Lung (tissue), 12 donors: ENCODE measurements around the gene ZNF134. TPM values are rescaled to one million over a fixed set of nuclear protein-coding genes. Genes with fewer than 3 reads are reported as not detected.

ENCODE experiments used
- ATAC-seq: fragments of 200-7000 bp; cut with Tn5 transposase; one replicate; pipeline ENCODE4 v1.9.1; 2020; ENCODE audit warnings: moderate number of reproducible peaks; ENCODE audit not compliant: insufficient read depth, low FRiP score
- DNase-seq, 3 donors: peaks; one replicate each; pipeline ENCODE4 v3.0.0-alpha.2; 2013 to 2017
- H3K27ac ChIP-seq, 2 donors: one replicate each; pipeline ENCODE4 v1.5.1; 2013; ENCODE audit warnings: mild to moderate bottlenecking in 2 of 2, moderate library complexity in 2 of 2, control low read depth in 1 of 2, inconsistent platforms in 1 of 2, low read depth in 1 of 2, low read length in 1 of 2
- H3K27me3 ChIP-seq, 3 donors: one replicate each; pipeline ENCODE4 v1.5.1; 2013; ENCODE audit warnings: low read length in 2 of 3; ENCODE audit not compliant: control insufficient read depth in 3 of 3, insufficient read depth in 3 of 3
- H3K36me3 ChIP-seq, 4 donors: one replicate each; pipeline ENCODE4 v1.5.1; 2013; ENCODE audit warnings: low read length in 4 of 4, mild to moderate bottlenecking in 1 of 4, moderate library complexity in 1 of 4; ENCODE audit not compliant: control insufficient read depth in 4 of 4, insufficient read depth in 4 of 4
- H3K4me1 ChIP-seq, 5 donors: one replicate each; pipeline ENCODE4 v1.5.1; 2013; ENCODE audit warnings: low read length in 5 of 5, mild to moderate bottlenecking in 2 of 5, moderate library complexity in 1 of 5; ENCODE audit not compliant: control insufficient read depth in 5 of 5, insufficient read depth in 5 of 5
- H3K4me3 ChIP-seq: one replicate; pipeline ENCODE4 v1.5.1; 2013; ENCODE audit warnings: mild to moderate bottlenecking, control low read depth, moderate library complexity
- H3K9ac ChIP-seq, 2 donors: one replicate each; pipeline ENCODE4 v1.5.1; 2013; ENCODE audit warnings: low read length in 2 of 2, control low read depth in 1 of 2; ENCODE audit not compliant: insufficient read depth in 1 of 2
- H3K9me3 ChIP-seq, 4 donors: one replicate each; pipeline ENCODE4 v1.5.1; 2013; ENCODE audit warnings: low read length in 3 of 4, mild to moderate bottlenecking in 1 of 4, moderate library complexity in 1 of 4; ENCODE audit not compliant: control insufficient read depth in 4 of 4, insufficient read depth in 3 of 4
- CTCF ChIP-seq: IDR thresholded peaks from 2 replicates; pipeline ENCODE4 v1.5.1; 2012; ENCODE audit warnings: mild to moderate bottlenecking; ENCODE audit errors: control extremely low read depth, extremely low read depth
- WGBS, 2 donors: extraction: QIAGEN DNeasy Blood & Tissue Kit; methylation state at CpG; one replicate each; pipeline ENCODE4 v1.1.7; 2013; 5-methylcytosine and 5-hydroxymethylcytosine counted together
- polyA plus RNA-seq, 2 donors: library from polyadenylated mRNA; stranded (reverse); fragments of 200-250 nt; gene quantifications; one replicate each; pipeline ENCODE4 v1.2.1, GENCODE V29; 2013
- total RNA-seq, 2 donors: library from RNA; depleted of rRNA in 1 of 2; stranded (reverse); fragments of >200 nt in 1 of 2; gene quantifications; one replicate each; pipeline ENCODE4 v1.2.1, GENCODE V29; 2014 to 2021
- donor health status: control.
- donor health status: control.
- donor health status: Bipolar disorder and iron deficiency.
- donor health status: healthy.
- donor health status: DM: yes; HTN: yes; CAD: no.

ZNF134 gene
- total and polyA plus RNA-seq, 4 donors = 3.6 to 33.2 (median 13.0) TPM

DNA sequence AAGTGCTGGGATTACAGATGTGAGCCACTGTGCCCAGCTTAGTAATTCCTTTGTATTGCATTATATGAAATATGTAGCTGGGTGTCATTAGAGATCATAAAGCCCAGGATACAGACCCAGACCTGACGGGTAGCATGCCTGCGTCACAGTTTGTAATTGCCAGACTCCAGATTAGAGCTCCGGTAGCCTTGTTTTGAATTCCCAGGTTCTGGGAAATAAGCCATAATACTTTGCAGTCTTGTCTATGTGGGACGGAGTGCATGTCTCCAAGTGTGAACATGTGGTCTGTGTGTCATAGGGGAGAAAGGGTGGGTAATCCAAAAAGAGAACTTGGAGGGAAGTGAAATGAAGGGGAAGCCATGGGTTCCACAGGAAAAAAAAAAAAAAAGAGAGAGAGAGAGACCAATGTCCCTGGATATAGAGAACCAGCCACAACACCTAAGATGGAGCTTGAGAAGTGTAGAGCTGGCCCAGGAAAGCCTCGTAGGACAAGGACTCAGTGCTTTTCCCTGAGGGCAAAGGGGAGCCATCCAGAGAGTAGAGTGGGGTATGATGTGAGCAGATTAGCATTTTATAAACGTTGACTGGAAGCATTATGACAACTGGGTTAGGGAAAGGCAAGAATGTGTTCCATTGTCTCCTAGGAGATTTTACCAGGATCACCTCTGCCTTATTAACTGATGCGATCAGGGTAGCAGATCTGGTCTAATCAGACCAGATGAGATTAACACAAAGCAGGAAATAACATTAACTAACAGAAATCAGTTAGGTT is 57.3 kb downstream of the ZNF134 start:
- Histone ChIP-seq H3K4me3 (no peak overlapping the region), H3K9ac (no peak overlapping the region), H3K4me1 (no peaks in the 10 kb centered on the region), H3K36me3 (no peaks in the 10 kb centered on the region), H3K27me3 (peaks cover 0 to 15% (median 0%) of the 10 kb centered on the region in 3 donors), H3K9me3 (peaks cover 0 to 17% (median 0%) of the 10 kb centered on the region in 4 donors), H3K27ac (no peak overlapping the region)
- DNase-seq (no peak), ATAC-seq (no peak)
- no peak for TF ChIP-seq CTCF
- WGBS, 2 donors = 67 to 77% methylated on average over 7 of the region's 7 CpGs

DNA sequence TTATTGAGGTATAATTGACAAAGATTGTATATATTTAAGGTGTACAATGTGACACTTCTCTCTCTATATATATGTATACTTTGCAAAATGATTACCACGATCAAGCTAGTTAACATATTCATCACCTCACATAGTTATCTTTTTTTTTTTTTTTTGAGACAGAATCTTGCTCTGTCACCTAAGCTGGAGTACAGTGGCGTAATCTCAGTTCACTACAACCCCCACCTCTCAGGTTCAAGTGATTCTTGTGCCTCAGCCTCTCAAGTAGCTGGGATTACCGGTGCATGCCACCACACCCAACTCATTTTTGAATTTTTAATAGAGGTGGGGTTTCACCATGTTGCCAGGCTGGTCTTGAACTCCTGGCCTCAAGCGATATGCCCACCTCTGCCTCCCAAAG is 58.4 kb downstream of the ZNF134 start:
- H3K9me3 ChIP-seq = peaks cover 0 to 20% (median 0%) of the 10 kb centered on the region in 4 donors
- peaks cover 0 to 15% (median 0%) of the 10 kb centered on the region in 3 donors for H3K27me3 ChIP-seq
- DNase-seq = no peak
- H3K9ac ChIP-seq = no peak overlapping the region
- no peak overlapping the region for H3K27ac ChIP-seq
- H3K4me1 ChIP-seq = no peaks in the 10 kb centered on the region
- WGBS, 2 donors = 69 to 78% methylated on average over 4 of the region's 4 CpGs
- no peaks in the 10 kb centered on the region for H3K36me3 ChIP-seq
- no peak for ATAC-seq
- TF ChIP-seq CTCF = no peak
- no peak overlapping the region for H3K4me3 ChIP-seq

Other genes with a start within 250 kb of the ZNF134 start
- gene ZNF548, start 224.4 kb upstream of the ZNF134 start, total RNA-seq = 10 to 100 TPM; 14.9 to 35.7 TPM
- 1 to 10 TPM; 5.6 to 6.8 TPM for gene ZNF548, start 224.4 kb upstream of the ZNF134 start, polyA plus RNA-seq
- 10 to 100 TPM; 13.4 to 18.3 TPM for gene ZNF17, start 203.1 kb upstream of the ZNF134 start, total RNA-seq
- 1 to 10 TPM; 2.1 to 4.0 TPM for gene ZNF17, start 203.1 kb upstream of the ZNF134 start, polyA plus RNA-seq
- 10 to 100 TPM; 10.6 to 14.6 TPM for gene ZNF749, start 178.9 kb upstream of the ZNF134 start, total RNA-seq
- gene ZNF749, start 178.9 kb upstream of the ZNF134 start, polyA plus RNA-seq = 1 to 10 TPM; 4.0 to 8.8 TPM
- 1 to 10 TPM in 1 of 2 donors, under 1 TPM in 1; 0.58 to 3.1 TPM for gene VN1R1, start 157.1 kb upstream of the ZNF134 start, total RNA-seq
- gene VN1R1, start 157.1 kb upstream of the ZNF134 start, polyA plus RNA-seq = under 1 TPM; 0.15 to 0.28 TPM
- 10 to 100 TPM in 1 of 2 donors, 1 to 10 TPM in 1; 8.1 to 28.1 TPM for gene ZNF772, start 136.7 kb upstream of the ZNF134 start, total RNA-seq
- 1 to 10 TPM in 1 of 2 donors, under 1 TPM in 1; 0.98 to 2.7 TPM for gene ZNF772, start 136.7 kb upstream of the ZNF134 start, polyA plus RNA-seq
- gene ZNF419, start 126.5 kb upstream of the ZNF134 start, total RNA-seq = 10 to 100 TPM; 10.1 to 12.5 TPM
- gene ZNF419, start 126.5 kb upstream of the ZNF134 start, polyA plus RNA-seq = 1 to 10 TPM; 4.3 to 5.2 TPM
- 10 to 100 TPM in 1 of 2 donors, 1 to 10 TPM in 1; 6.3 to 17.0 TPM for gene ZNF773, start 114.3 kb upstream of the ZNF134 start, total RNA-seq
- 1 to 10 TPM; 2.5 to 4.3 TPM for gene ZNF773, start 114.3 kb upstream of the ZNF134 start, polyA plus RNA-seq
- gene ZNF549, start 86.9 kb upstream of the ZNF134 start, total RNA-seq = 10 to 100 TPM in 1 of 2 donors, 1 to 10 TPM in 1; 4.8 to 14.8 TPM
- 1 to 10 TPM; 1.7 to 2.4 TPM for gene ZNF549, start 86.9 kb upstream of the ZNF134 start, polyA plus RNA-seq
- 10 to 100 TPM in 1 of 2 donors, 1 to 10 TPM in 1; 8.4 to 21.4 TPM for gene ZNF550, start 54.4 kb upstream of the ZNF134 start, total RNA-seq
- gene ZNF550, start 54.4 kb upstream of the ZNF134 start, polyA plus RNA-seq = 1 to 10 TPM; 2.0 to 3.0 TPM
- gene ZNF416, start 35.3 kb upstream of the ZNF134 start, total RNA-seq = 1 to 10 TPM; 4.2 to 4.6 TPM
- 1 to 10 TPM; 1.7 to 2.2 TPM for gene ZNF416, start 35.3 kb upstream of the ZNF134 start, polyA plus RNA-seq
- 10 to 100 TPM in 1 of 2 donors, 1 to 10 TPM in 1; 4.3 to 13.8 TPM for gene ZIK1, start 30.1 kb upstream of the ZNF134 start, total RNA-seq
- gene ZIK1, start 30.1 kb upstream of the ZNF134 start, polyA plus RNA-seq = 1 to 10 TPM; 1.0 to 2.7 TPM
- gene ZNF530, start 14.4 kb upstream of the ZNF134 start, total RNA-seq = 1 to 10 TPM; 4.0 to 4.7 TPM
- 1 to 10 TPM; 1.5 to 2.1 TPM for gene ZNF530, start 14.4 kb upstream of the ZNF134 start, polyA plus RNA-seq
- gene ZNF211, start 18.9 kb downstream of the ZNF134 start, total RNA-seq = 10 to 100 TPM; 10.7 to 36.9 TPM
- 1 to 10 TPM; 6.5 to 7.1 TPM for gene ZNF211, start 18.9 kb downstream of the ZNF134 start, polyA plus RNA-seq
- gene ZSCAN4, start 54.7 kb downstream of the ZNF134 start, total RNA-seq = under 1 TPM in 1 of 2 donors, not detected in 1; 0.21 TPM
- gene ZSCAN4, start 54.7 kb downstream of the ZNF134 start, polyA plus RNA-seq = under 1 TPM; 0.07 to 0.14 TPM
- gene ZNF551, start 67.7 kb downstream of the ZNF134 start, total RNA-seq = 10 to 100 TPM in 1 of 2 donors, 1 to 10 TPM in 1; 8.7 to 12.0 TPM
- gene ZNF551, start 67.7 kb downstream of the ZNF134 start, polyA plus RNA-seq = 1 to 10 TPM; 1.5 to 3.1 TPM
- 10 to 100 TPM in 1 of 2 donors, 1 to 10 TPM in 1; 3.7 to 34.6 TPM for gene ZNF154, start 95.0 kb downstream of the ZNF134 start, total RNA-seq
- gene ZNF154, start 95.0 kb downstream of the ZNF134 start, polyA plus RNA-seq = 1 to 10 TPM; 1.2 to 1.9 TPM
- 10 to 100 TPM in 1 of 2 donors, 1 to 10 TPM in 1; 9.7 to 17.1 TPM for gene ZNF671, start 113.4 kb downstream of the ZNF134 start, total RNA-seq
- 1 to 10 TPM; 2.4 to 4.8 TPM for gene ZNF671, start 113.4 kb downstream of the ZNF134 start, polyA plus RNA-seq
- 10 to 100 TPM; 13.9 to 33.8 TPM for gene ZNF776, start 132.6 kb downstream of the ZNF134 start, total RNA-seq
- 1 to 10 TPM; 2.9 to 5.6 TPM for gene ZNF776, start 132.6 kb downstream of the ZNF134 start, polyA plus RNA-seq
- 10 to 100 TPM; 14.8 to 48.1 TPM for gene ZNF586, start 155.4 kb downstream of the ZNF134 start, total RNA-seq
- 1 to 10 TPM; 4.8 to 7.4 TPM for gene ZNF586, start 155.4 kb downstream of the ZNF134 start, polyA plus RNA-seq
- 10 to 100 TPM; 15.1 to 44.1 TPM for gene ZNF552, start 200.7 kb downstream of the ZNF134 start, total RNA-seq
- gene ZNF552, start 200.7 kb downstream of the ZNF134 start, polyA plus RNA-seq = 1 to 10 TPM; 5.9 to 7.2 TPM
- gene ZNF587B, start 216.1 kb downstream of the ZNF134 start, total RNA-seq = 10 to 100 TPM; 15.5 to 31.7 TPM
- 1 to 10 TPM; 4.0 to 7.3 TPM for gene ZNF587B, start 216.1 kb downstream of the ZNF134 start, polyA plus RNA-seq
- 10 to 100 TPM; 20.0 to 44.4 TPM for gene ZNF587, start 235.6 kb downstream of the ZNF134 start, total RNA-seq
- 10 to 100 TPM in 1 of 2 donors, 1 to 10 TPM in 1; 6.7 to 11.6 TPM for gene ZNF587, start 235.6 kb downstream of the ZNF134 start, polyA plus RNA-seq